ENCODE measurements around the gene MAPK13.

Gene MAPK13

GRCh38 chr6:36124881-36125280 lies 5.4 kb upstream of the MAPK13 start:
- no peaks in the 10 kb centered on the region for H3F3A ChIP-seq (ENCODE audit: low read depth)
- H3K9me3 ChIP-seq (ENCODE audit: insufficient read depth, low read depth, low read length), result no peaks in the 10 kb centered on the region
- H3K9me2 ChIP-seq (replicated peaks; ENCODE audit: low read depth, low read length), result no peaks in the 10 kb centered on the region
- H3K4me3 ChIP-seq (ENCODE audit: low read length, poor library complexity, severe bottlenecking), result no peak overlapping the region
- peaks cover 65% of the 10 kb centered on the region for H3K4me1 ChIP-seq (ENCODE audit: insufficient read depth, low read length, poor library complexity, severe bottlenecking)
- H3K4me2 ChIP-seq (ENCODE audit: low read depth, low read length, poor library complexity, severe bottlenecking), result no peak overlapping the region
- H3K9ac ChIP-seq (ENCODE audit: low read depth, low read length, poor library complexity, severe bottlenecking), result no peak overlapping the region
- H3K36me3 ChIP-seq (ENCODE audit: insufficient read depth, low read length), result 0 out of 2 replicates have a peak, but pooled peaks cover under 1% of the 10 kb centered on the region
- no peaks in the 10 kb centered on the region for H3K27me3 ChIP-seq (ENCODE audit: insufficient read depth, low read length, poor library complexity, severe bottlenecking)
- TF ChIP-seq CTCF (conservative IDR thresholded peaks at IDR 0.05; ENCODE audit: low read length) (no peak), EZH2phosphoT487 (IDR thresholded peaks at IDR 0.05; ENCODE audit: borderline replicate concordance) (no peak)
- no peaks in the 10 kb centered on the region for H4K20me1 ChIP-seq (ENCODE audit: insufficient read depth, low read length, poor library complexity, severe bottlenecking)
- no peaks in the 10 kb centered on the region for H3K79me2 ChIP-seq (ENCODE audit: insufficient read depth, low read length)
- H2AFZ ChIP-seq (ENCODE audit: low read length), result no peak overlapping the region

GRCh38 chr6:36125575-36125974 lies 4.7 kb upstream of the MAPK13 start:
- no peak for TF ChIP-seq EZH2phosphoT487 (IDR thresholded peaks at IDR 0.05; ENCODE audit: borderline replicate concordance)
- no peak for TF ChIP-seq CTCF (conservative IDR thresholded peaks at IDR 0.05; ENCODE audit: low read length)
- no peaks in the 10 kb centered on the region for H3K9me3 ChIP-seq (ENCODE audit: insufficient read depth, low read depth, low read length)
- no peaks in the 10 kb centered on the region for H4K20me1 ChIP-seq (ENCODE audit: insufficient read depth, low read length, poor library complexity, severe bottlenecking)
- peaks cover 58% of the 10 kb centered on the region for H3K4me1 ChIP-seq (ENCODE audit: insufficient read depth, low read length, poor library complexity, severe bottlenecking)
- no peaks in the 10 kb centered on the region for H3F3A ChIP-seq (ENCODE audit: low read depth)
- no peak overlapping the region for H2AFZ ChIP-seq (ENCODE audit: low read length)
- H3K9me2 ChIP-seq (replicated peaks; ENCODE audit: low read depth, low read length), result no peaks in the 10 kb centered on the region
- no peak overlapping the region for H3K9ac ChIP-seq (ENCODE audit: low read depth, low read length, poor library complexity, severe bottlenecking)
- H3K4me3 ChIP-seq (ENCODE audit: low read length, poor library complexity, severe bottlenecking), result no peak overlapping the region
- no peaks in the 10 kb centered on the region for H3K79me2 ChIP-seq (ENCODE audit: insufficient read depth, low read length)
- no peak overlapping the region for H3K4me2 ChIP-seq (ENCODE audit: low read depth, low read length, poor library complexity, severe bottlenecking)
- no peaks in the 10 kb centered on the region for H3K27me3 ChIP-seq (ENCODE audit: insufficient read depth, low read length, poor library complexity, severe bottlenecking)
- no peaks in the 10 kb centered on the region for H3K36me3 ChIP-seq (ENCODE audit: insufficient read depth, low read length)

- H3K4me2 ChIP-seq (ENCODE audit: low read depth, low read length, poor library complexity, severe bottlenecking), result no peak overlapping the region
- H3K9ac ChIP-seq (ENCODE audit: low read depth, low read length, poor library complexity, severe bottlenecking), result peak overlapping the region; percentile 25
- H3K9me2 ChIP-seq (replicated peaks; ENCODE audit: low read depth, low read length), result no peaks in the 10 kb centered on the region
- no peaks in the 10 kb centered on the region for H3K9me3 ChIP-seq (ENCODE audit: insufficient read depth, low read depth, low read length)
- no peaks in the 10 kb centered on the region for H3F3A ChIP-seq (ENCODE audit: low read depth)
- H2AFZ ChIP-seq (ENCODE audit: low read length), result no peak overlapping the region
- no peaks in the 10 kb centered on the region for H3K79me2 ChIP-seq (ENCODE audit: insufficient read depth, low read length)
- no peaks in the 10 kb centered on the region for H3K27me3 ChIP-seq (ENCODE audit: insufficient read depth, low read length, poor library complexity, severe bottlenecking)
- no peak overlapping the region for H3K4me3 ChIP-seq (ENCODE audit: low read length, poor library complexity, severe bottlenecking)
- H4K20me1 ChIP-seq (ENCODE audit: insufficient read depth, low read length, poor library complexity, severe bottlenecking), result no peaks in the 10 kb centered on the region
- no peak for TF ChIP-seq EZH2phosphoT487 (IDR thresholded peaks at IDR 0.05; ENCODE audit: borderline replicate concordance)
- TF ChIP-seq CTCF (conservative IDR thresholded peaks at IDR 0.05; ENCODE audit: low read length), result no peak
- H3K4me1 ChIP-seq (ENCODE audit: insufficient read depth, low read length, poor library complexity, severe bottlenecking), result peaks cover 55% of the 10 kb centered on the region
- no peaks in the 10 kb centered on the region for H3K36me3 ChIP-seq (ENCODE audit: insufficient read depth, low read length)
Observed at GRCh38 chr6:36126121-36126520, 4.2 kb upstream of the MAPK13 start.
